ENCODE results near the gene E2F8.
A peak's percentile ranks its signal among the peaks of the same experiment; 100 is the strongest.
"Not testable (repeated sequence)": the region's sequence is repeated elsewhere in the genome, so short reads cannot be mapped to it uniquely, and the experiment has no call there.

Gene E2F8, protein sequence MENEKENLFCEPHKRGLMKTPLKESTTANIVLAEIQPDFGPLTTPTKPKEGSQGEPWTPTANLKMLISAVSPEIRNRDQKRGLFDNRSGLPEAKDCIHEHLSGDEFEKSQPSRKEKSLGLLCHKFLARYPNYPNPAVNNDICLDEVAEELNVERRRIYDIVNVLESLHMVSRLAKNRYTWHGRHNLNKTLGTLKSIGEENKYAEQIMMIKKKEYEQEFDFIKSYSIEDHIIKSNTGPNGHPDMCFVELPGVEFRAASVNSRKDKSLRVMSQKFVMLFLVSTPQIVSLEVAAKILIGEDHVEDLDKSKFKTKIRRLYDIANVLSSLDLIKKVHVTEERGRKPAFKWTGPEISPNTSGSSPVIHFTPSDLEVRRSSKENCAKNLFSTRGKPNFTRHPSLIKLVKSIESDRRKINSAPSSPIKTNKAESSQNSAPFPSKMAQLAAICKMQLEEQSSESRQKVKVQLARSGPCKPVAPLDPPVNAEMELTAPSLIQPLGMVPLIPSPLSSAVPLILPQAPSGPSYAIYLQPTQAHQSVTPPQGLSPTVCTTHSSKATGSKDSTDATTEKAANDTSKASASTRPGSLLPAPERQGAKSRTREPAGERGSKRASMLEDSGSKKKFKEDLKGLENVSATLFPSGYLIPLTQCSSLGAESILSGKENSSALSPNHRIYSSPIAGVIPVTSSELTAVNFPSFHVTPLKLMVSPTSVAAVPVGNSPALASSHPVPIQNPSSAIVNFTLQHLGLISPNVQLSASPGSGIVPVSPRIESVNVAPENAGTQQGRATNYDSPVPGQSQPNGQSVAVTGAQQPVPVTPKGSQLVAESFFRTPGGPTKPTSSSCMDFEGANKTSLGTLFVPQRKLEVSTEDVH

DNA sequence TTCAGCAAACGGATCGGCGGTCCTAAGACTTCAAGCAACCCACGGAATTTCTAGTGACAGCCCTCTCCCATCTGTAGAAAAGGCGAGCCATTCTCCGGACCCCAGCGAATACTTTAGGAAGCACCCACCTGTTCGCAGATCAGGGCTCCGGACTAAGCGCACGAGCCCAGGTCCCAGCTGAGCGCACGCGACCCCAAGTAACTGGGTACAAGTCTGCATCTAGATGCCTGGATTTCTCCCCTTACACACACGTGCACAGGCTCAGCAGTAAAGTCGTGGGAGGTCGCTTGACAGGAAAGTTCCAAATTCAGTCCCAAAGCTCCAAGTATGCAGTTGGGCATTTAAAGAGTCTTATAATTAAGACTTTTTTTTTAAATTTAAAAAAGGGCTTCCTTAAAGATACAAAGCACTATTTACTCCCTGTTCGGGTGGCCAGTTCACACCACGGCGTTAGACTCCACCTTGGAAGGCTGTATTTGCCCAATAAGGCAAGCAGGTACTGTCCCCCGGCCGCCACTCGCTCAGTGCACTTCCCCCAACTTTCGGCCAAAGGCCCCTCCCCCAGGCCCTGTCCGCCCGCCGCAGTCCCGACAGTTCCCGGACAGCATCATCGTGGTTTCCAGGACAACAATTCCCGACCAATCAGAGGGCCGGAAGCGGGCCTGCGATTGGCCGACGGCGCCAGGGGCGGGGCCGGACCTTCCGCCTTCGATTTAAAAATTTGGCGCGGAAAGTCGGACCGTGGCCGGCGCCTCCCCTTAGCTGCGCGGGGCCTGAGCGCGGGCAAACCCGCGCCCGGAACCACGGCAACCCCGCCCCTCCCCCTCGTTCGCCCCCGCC is at the start of gene E2F8:
Gene E2F8 (minus strand): TSS at position 526 of the 840 bp plus-strand sequence. CDS start 824 bp downstream, outside the sequence.
- peak; percentile 91 for DNase-seq

DNA sequence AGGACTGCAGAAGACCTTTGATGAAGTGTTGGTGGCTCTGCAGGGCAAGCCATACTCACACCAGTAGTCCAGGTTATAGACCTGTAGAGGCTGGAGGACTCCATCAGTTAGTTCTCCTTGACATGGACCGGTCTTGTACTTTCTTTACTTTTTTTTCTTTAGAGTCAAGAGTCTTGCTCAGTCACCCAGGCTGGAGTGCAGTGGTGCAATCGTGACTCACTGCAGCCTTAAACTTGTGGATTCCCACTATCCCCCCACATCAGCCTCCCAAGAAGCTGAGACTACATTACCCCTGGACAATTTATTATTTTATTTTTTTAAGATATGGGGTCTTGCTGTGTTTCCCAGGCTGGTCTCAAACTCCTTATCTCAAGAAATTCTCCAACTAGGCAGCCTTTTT is 49.6 kb upstream of the E2F8 start:
- no peak for DNase-seq

DNA sequence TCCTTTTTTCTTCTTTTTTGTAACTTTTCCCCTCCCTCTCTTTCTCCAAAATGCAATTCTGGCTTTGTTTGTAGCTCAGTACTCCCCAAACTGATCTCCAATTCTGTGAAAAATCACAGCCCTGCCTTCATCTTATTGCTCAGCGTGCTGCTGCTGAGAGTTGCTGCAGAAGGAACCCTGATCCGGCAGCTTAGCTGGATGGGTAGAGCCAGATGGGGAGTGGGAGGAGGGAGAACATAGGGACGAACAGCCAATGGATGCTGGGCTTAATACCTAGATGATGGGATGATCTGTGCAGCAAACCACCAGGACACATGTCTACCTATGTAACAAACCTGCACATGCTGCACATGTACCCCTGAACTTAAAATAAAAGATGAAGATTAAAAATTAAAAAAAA is 47.5 kb upstream of the E2F8 start:
- DNase-seq: no peak

DNA sequence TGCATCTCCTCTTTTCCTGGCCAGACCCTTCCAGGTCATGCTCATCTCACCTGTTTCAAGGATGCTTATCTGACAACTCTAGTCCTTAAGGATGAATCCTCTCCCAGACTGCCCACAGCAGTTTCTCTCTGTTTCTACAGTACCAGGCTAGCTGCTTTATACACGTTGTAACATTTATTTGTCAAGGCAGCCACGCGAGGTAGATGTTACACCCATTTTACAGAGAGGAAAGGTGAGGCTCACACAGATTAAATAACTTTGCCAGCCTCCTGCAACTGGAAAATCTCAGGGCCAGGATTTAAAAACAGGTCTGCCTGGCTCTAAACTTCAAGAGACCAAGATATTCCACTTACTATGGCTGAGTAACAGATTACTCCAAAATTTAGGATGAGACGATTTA is 45.7 kb upstream of the E2F8 start:
- DNase-seq: no peak

DNA sequence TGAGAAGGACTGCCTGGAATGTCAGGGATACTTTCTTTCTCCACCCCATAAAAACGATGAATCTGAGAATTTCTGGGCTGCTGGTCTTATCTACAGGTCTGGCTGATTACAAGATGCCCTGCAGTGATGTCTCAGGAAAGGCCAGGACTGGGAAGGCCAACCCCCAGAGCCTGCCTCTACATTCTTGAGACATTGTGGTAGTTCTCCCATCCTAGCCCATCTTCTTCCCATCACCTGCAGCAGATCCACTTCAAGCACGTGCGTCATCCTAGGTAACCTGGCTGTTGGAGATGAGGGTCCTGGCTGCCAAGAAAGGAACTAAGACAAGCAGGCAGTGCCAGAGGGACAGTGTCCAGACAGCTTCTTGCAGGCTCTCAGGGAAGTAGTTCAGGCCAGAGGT is 44.1 kb upstream of the E2F8 start:
- no peak for DNase-seq

DNA sequence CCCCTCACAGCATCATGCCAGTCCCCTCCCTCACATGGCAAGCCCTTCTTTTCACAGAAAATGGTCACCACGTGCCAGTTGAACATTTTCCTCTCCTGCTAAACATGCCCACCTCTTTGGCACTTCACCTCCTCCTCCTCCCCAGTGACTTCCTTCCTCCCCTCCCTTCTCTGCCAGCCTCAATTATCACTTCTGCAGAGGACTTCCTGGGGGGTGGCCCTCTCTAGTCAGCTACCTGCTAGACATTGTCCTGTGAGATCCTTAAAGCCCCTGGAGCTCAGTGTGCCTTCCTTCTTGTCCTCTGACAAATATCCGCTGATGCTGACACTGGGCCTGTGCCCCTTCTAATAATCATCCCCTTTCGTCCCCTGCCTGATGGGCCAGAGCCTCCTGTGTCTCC is 43.2 kb upstream of the E2F8 start:
- DNase-seq: no peak

DNA sequence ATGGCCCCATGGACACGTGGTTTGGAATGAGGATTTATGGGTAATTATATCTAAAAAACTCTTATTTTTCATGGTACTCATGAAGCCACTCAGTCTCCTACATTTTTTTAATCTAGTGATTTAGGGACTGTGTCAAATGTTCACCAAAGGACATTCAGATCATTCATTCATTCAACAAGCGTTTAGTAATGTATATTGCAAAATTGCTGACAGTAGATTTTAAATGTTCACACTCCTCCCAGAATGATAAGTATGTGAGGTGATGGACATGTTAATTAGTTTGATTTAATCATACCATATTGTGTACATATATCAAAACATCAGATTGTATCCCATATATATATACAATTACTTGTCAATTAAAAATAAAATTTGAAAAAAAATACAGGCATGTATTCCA is 40.8 kb upstream of the E2F8 start:
- no peak for DNase-seq

DNA sequence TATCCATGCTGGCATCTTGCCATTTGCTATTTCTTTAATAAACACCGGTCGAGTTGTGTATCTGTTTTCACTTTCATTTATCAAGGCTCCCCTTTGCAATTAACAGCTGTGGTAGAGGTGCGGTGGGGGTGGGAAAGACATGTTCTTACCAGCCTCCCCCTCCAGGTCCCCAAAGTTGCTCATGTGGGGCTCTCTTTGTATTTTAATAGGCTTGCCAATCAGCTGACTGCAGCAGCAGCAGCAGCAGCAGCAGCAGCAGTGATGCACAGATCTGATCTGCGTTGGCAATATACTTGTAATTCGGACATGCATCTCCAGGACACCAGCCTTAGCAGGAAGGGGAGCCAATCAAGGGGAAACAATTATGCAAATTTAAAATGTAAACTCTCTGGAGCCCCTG is 40.3 kb upstream of the E2F8 start:
- no peak for DNase-seq

DNA sequence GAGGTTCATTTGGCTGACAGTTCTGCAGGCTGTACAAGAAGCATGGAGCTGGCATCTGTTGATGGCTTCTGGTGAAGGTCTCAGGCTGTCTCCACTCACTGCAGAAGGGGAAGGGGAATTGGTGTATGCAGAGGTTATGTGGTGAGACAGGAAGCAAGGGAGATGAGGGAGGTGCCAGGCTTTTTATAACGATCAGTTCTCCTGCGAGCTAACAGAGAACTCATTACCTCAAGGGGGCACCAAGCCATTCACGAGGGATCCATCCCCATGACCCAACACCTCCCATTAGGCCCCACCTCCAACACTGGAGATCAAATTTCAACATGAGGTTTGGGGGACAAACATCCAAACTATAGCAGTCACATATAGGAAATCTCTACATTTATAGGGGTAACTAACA is 38.7 kb upstream of the E2F8 start:
- no peak for DNase-seq

DNA sequence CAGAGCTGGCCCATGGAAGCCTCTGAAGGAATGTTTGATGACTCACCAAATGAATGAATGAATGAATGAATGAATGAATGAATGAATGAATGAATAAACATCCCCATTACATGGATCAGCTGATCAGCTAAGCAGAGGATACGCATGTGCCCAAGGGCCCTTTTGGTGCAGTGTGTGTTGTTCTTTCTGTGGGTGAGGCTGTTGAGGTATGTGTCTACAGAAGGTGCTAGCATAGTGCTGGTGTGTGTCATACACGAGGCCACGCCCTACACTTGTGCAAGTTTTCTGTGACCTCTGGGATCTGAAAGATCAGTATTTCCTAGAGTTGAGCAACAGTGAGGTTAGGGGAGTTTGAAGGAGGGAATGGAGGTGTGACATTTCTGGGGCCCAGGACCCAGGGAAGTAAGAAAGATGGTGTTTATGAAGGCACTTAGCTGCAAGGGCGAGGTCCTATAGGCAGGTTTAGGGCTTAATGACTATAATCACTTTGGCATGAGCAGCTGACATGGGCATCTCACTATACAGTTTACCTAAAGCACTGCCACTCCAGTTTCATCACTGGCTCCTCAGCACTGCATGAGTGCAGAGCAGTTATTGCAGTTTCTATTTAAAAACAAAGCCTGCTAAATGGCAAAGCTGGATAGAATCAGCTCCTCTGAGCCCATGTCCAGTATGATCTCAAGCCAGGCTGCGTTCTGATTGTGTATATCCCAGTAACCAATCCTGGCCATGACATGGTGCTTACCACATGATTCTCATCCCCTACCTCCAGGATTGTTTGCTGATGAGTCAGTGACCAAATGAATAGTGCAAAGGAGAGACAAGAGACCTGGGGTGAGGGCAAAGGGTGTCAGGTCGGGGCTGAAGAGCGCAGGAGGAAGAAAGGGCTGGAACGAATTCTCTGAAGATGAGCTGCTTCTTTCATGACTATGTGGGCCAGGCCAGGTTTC is 36.4 kb upstream of the E2F8 start:
- DNase-seq: no peak

DNA sequence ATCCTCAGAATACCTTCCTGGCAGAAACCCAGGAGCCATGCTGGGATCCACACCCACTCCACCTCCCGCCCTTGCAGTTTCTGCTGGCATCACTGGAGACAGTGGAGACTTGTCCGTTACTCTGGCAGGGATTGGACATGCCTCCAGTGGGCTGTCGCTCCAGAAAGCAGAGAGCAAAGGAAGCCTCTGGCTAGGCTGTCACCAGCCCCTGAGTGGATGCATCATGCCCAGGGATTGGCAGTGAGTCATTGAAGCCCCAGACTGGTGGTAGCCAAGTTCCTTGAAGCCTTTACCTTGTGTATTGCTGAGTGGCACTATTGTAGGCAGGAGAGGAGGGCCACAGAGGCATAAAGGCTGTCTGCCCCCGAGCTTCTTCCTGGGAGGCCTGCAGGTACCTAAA is 34.8 kb upstream of the E2F8 start:
- DNase-seq: no peak

DNA sequence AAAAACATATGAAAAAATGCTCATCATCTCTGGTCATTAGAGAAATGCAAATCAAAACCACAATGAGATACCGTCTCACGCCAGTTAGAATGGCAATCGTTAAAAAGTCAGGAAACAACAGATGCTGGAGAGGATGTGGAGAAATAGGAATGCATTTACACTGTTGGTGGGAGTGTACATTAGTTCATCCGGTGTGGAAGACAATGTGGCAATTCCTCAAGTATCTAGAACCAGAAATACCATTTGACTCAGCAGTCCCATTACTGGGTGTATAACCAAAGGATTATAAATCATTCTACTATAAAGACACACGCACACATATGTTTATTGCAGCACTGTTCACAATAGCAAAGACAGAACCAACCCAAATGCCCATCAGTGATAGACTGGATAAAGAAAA is 32.5 kb upstream of the E2F8 start:
- DNase-seq: not testable (repeated sequence)

DNA sequence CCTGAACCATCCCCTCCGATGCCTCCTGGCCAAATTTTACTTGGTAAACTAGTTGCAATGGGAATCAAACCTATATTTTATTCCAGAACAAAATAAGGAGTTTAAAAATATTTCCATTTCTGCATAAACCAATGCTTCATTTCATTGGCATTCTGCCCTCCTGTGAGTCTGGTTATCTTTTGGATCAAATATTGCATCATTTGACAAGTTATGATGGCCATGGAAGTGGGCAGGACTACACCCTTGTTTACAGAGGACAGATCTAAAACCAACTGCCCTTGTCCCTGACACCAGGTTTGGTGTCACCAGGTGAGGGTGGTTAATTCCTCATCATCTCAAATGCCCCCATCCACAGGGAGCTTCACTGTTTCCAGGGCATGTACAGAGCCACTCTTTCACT is 28.2 kb upstream of the E2F8 start:
- DNase-seq: no peak

DNA sequence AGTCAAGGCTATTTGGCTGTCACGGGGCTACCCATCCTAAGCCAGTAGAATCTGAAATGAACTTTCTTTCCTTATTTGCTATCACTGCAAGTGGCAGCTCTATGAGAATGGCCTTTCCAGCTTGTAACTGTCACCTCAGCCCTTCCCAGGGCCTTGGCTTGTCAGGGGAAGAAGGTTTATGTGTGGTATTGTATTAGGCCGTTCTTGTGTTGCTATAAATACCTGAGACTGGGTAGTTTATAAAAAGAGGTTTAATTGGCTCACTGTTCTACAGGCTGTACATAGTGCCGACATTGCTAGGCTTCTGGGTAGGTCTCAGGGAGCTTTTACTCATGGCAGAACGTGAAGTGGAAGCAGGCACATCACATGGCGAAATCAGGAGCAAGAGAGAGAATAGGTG is 26.8 kb upstream of the E2F8 start:
- DNase-seq: no peak

DNA sequence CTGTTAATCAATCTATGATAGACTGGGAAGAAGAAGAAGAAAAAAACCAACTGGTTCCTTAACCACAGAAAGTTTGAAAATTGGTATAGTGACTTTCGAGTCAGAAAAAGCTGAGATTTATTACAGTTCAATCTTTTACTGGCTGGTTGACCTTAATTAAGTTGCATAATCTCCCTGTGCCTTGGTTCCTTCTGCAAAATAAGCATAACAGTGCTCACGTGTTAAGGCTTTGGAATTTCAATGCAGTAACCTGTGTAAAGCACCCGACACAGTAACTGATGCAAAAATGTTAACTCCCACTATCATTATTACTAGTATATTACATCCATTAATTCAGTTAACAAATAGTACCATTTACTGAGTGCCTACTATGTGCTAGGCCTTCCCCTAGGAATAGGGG is 22.6 kb upstream of the E2F8 start:
- no peak for DNase-seq

DNA sequence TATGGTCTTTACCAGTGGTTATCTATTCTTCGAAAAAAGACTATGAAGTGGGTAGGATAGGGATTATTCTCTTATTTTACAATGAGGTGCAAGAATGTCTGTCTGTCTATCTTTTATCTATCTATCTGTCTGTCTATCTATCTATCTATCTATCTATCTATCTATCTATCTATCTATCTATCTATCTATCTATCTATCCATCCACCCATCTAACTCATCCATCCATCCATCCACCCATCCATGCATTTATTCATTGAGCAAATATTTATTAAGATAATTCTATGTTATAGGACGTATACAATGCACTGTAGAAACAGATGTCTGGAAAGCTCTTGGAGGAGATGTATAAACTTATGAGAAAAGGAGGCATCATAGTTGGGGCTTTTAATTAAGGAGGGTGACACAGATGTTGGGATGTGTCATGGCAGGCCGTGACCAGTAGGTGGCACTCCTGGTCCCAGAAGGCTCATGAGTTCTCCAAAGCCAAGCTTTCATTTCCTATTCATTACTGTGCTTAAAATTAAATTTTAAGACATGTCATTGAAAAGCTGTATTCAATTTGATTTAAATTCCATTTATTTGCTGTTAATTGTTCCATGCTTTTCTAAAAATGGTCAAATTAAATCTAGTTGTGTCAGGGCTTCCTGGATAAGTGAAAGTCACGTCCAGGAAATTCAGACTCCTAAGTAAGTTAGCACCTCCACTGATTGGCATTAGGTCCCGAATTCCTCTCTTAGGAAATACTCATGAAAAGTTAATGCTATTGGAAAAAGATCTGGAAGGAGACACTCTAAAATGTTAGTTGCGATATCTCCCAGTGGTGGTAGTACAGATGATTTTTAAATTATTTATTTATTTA is 19.0 kb upstream of the E2F8 start:
- peak; percentile 18 for DNase-seq

DNA sequence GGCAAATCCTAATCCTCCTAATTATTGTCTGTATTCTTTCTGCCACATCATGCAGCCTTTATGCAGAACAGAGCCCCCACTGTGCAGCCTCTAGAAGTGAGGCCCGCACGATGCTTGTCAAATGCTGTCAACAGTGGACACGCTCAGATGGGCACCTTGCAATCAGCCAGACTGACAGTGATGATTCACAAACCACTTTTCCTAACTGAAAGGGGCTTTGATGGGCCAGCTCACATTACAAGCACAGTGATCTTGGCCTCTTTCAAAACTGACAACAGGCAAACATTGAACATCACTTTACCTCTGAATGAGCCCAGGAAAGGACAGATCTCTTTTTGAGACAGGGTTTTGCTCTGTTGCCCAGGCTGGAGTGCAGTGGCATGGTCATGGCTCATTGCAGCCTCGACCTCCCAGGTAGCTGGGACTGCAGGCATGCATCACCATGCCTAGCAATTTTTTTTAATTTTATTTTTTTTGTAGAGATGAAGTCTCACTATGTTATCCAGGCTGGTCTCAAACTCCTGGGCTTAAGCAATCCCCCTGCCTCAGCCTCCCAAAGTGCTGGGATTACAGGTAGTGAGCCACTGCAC is 18.0 kb upstream of the E2F8 start:
- DNase-seq: no peak

DNA sequence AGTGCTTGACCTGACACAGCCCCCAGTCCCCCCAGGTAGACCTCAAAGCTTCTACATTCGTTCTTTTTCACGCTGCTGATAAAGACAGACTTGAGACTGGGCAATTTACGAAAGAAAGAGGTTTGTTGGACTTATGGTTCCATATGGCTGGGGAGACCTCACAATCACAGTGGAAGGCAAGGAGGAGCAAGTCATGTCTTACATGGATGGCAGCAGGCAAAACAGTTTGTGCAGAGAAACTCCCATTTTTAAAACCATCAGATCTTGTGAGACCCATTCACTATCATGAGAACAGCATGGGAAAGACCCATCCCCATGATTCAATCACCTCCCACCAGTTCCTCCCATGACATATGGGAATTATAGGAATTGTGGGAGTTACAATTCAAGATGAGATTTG is 13.7 kb upstream of the E2F8 start:
- DNase-seq: not testable (repeated sequence)

DNA sequence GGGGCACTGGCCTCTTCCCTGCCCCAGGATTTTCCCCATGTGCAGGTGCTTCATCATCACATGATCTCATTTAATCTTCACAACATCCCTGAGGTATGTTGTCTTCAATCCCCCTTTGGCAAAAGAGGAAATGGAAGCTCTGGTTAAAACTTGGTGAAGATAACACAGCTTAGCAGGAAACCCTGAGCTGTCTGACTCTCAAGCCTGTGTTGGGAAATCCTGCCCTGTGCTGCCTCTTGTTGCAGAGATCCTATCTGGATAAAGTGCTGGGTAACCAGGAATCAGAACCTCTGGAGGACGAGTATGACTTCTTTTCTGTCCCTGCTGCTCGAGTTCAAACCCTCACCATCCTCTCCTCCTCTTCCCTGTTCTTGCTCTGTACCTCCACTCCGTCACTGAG is 13.1 kb upstream of the E2F8 start:
- DNase-seq: no peak

DNA sequence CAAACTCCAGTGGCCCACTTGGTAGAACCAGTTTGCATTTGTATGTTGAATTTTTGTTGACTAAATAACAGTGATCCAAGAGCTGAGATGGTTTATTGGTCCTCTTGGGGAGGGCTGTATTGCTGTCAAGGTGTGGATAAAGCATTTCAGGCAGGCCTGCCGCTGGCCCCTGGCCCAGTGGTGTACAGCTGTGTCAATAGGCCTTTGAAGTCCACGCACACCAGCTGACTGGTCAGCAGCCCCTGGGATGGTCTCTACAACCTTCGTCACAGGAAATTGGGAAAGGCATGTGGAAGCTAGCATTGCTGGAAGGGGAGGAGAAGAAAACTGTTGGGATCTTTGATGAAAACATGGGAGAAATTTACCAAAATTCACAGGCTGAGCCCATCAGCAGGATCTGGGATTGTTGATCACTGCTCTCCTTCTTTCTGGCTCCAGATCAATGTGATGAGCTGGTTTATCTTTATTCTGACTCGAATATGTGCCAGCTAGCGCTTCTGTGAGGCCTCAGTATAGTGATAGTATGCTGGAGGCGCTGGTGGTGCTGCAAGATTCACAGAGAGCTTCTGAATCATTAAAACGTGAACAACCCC is 12.5 kb upstream of the E2F8 start:
- peak; percentile 93 for DNase-seq
